Endothelial cell of umbilical vein (primary cell): Measurements from ENCODE around the gene PRRC2A. TPM values are rescaled to one million over a fixed set of nuclear protein-coding genes. Genes with fewer than 3 reads are reported as not detected.

Experiments
- Bru-seq: library from RNA; stranded (reverse); fragments of 400-500 nt; gene quantifications from one replicate; lab custom pipeline; 2021; lab: Mats Ljungman, UMichigan
- BruChase-seq, 2 experiments: library from RNA; stranded (reverse); fragments of 400-500 nt; gene quantifications; one replicate each; lab custom pipeline; 2021; lab: Mats Ljungman, UMichigan
- BruUV-seq: library from RNA; stranded (reverse); fragments of 400-500 nt; replicated peaks from 2 replicates; lab custom pipeline; 2021; lab: Mats Ljungman, UMichigan
- CTCF ChIA-PET: fragments of 300-600, 350-600 bp; sonication (Branson Sonifier 250); formaldehyde crosslinking; loops from one replicate; lab custom pipeline; 2021; ENCODE audit warnings: antibody characterized with exemption, inconsistent platforms; lab: Charles Lee
- POLR2A ChIA-PET: fragments of 300-600, 350-600 bp; sonication (Branson Sonifier 250); formaldehyde crosslinking; loops from one replicate; lab custom pipeline; 2021; ENCODE audit warnings: antibody characterized with exemption, inconsistent platforms; lab: Charles Lee
- DNase-seq: peaks from one replicate; pipeline ENCODE4 v3.0.0-alpha.2; 2011; ENCODE audit warnings: low read depth, low spot score
- FAIRE-seq: peaks from 2 replicates; lab custom pipeline; 2011; peaks lifted over from hg19 to GRCh38; lab: Jason Lieb, UNC
- H2AFZ ChIP-seq: 2 replicates; pipeline ENCODE4 v1.6.0; 2012; ENCODE audit warnings: low read depth, low read length, control low read depth, inconsistent platforms
- H3K27ac ChIP-seq: 2 replicates; pipeline ENCODE4 v1.5.1; 2011; ENCODE audit warnings: low read depth, mild to moderate bottlenecking, control low read depth, low read length, moderate library complexity; ENCODE audit not compliant: insufficient read depth
- H3K27me3 ChIP-seq, 2 experiments: 2 replicates each; pipeline versions ENCODE4 v1.6.0 to v1.6.1; 2011; ENCODE audit warnings: low read length in 2 of 2, mixed read lengths in 1 of 2; ENCODE audit not compliant: control insufficient read depth in 2 of 2, insufficient read depth in 2 of 2
- H3K36me3 ChIP-seq, 2 experiments: 2 replicates in 1 of 2; 3 replicates in 1 of 2; pipeline ENCODE4 v1.5.1; 2011; ENCODE audit warnings: low read length in 2 of 2, mild to moderate bottlenecking in 1 of 2, moderate library complexity in 1 of 2; ENCODE audit not compliant: control insufficient read depth in 2 of 2, insufficient read depth in 2 of 2; ENCODE audit errors: extremely low read depth in 1 of 2
- H3K4me1 ChIP-seq: 3 replicates; pipeline ENCODE4 v1.5.1; 2011; ENCODE audit warnings: mild to moderate bottlenecking, low read length; ENCODE audit not compliant: control insufficient read depth, insufficient read depth; ENCODE audit errors: extremely low read depth
- H3K4me2 ChIP-seq: 2 replicates; pipeline ENCODE4 v1.6.1; 2011; ENCODE audit warnings: low read length, control low read depth, mixed read lengths; ENCODE audit not compliant: insufficient read depth
- H3K4me3 ChIP-seq, 3 experiments: fragments of 200-600 bp in 1 of 3; sonication (generic), shearing (Covaris generic) in 1 of 3; replicated peaks in 1 of 3; 2 replicates each; pipeline ENCODE4 v1.5.1; 2011 to 2016; ENCODE audit warnings: control low read depth in 3 of 3, low read length in 3 of 3, mild to moderate bottlenecking in 2 of 3, inconsistent platforms in 1 of 3, low read depth in 1 of 3, moderate library complexity in 1 of 3; ENCODE audit not compliant: insufficient read depth in 1 of 3
- H3K79me2 ChIP-seq: 2 replicates; pipeline ENCODE4 v1.6.0; 2012; ENCODE audit warnings: low read length, inconsistent platforms; ENCODE audit not compliant: control insufficient read depth, insufficient read depth
- H3K9ac ChIP-seq: replicated peaks from 2 replicates; pipeline ENCODE3; 2011; ENCODE audit warnings: low read length, control low read depth; ENCODE audit not compliant: insufficient read depth; ENCODE audit errors: extremely low read depth
- H3K9me1 ChIP-seq: replicated peaks from 3 replicates; pipeline ENCODE4 v1.6.0; 2011; ENCODE audit warnings: mild to moderate bottlenecking, low read length; ENCODE audit not compliant: control insufficient read depth, insufficient read depth; ENCODE audit errors: extremely low read depth
- H3K9me3 ChIP-seq: replicated peaks from 2 replicates; pipeline ENCODE4 v1.5.1; 2012; ENCODE audit warnings: low read length, inconsistent platforms; ENCODE audit not compliant: control insufficient read depth, insufficient read depth
- H4K20me1 ChIP-seq: replicated peaks from 2 replicates; pipeline ENCODE3; 2011; ENCODE audit warnings: mild to moderate bottlenecking, low read length; ENCODE audit not compliant: control insufficient read depth, insufficient read depth; ENCODE audit errors: extremely low read depth
- EZH2 ChIP-seq: IDR thresholded peaks from 2 replicates; pipeline ENCODE4 v1.6.1; 2012; ENCODE audit warnings: borderline replicate concordance, low read depth, mild to moderate bottlenecking, moderate library complexity, low read length, inconsistent platforms; ENCODE audit not compliant: severe bottlenecking
- FOS ChIP-seq: IDR thresholded peaks from 2 replicates; pipeline ENCODE4 v1.6.1; 2011; ENCODE audit warnings: mild to moderate bottlenecking, low read length, moderate library complexity, borderline replicate concordance; ENCODE audit not compliant: insufficient read depth
- GATA2 ChIP-seq: IDR thresholded peaks from 2 replicates; pipeline ENCODE4 v1.7.0; 2011; ENCODE audit warnings: low read depth, mild to moderate bottlenecking, moderate library complexity, mixed read lengths, low read length; ENCODE audit not compliant: insufficient read length, insufficient read depth
- MYC ChIP-seq: IDR thresholded peaks from one replicate; pipeline ENCODE4 v1.6.1; 2011; ENCODE audit warnings: mild to moderate bottlenecking, low read depth, low read length
- POLR2A ChIP-seq: IDR thresholded peaks from 2 replicates; pipeline ENCODE4 v1.6.1; 2012; ENCODE audit warnings: low read depth, mild to moderate bottlenecking, control low read depth, low read length
- POLR2AphosphoS5 ChIP-seq: IDR thresholded peaks from 2 replicates; pipeline ENCODE4 v1.6.1; 2012; ENCODE audit warnings: low read depth, mild to moderate bottlenecking, control low read depth, low read length, moderate library complexity; ENCODE audit not compliant: insufficient read depth
- dilution Hi-C: fragments of 300-500 bp; cut with MboI; formaldehyde crosslinking; loops from one replicate; pipeline ENCODE4 v1.15.0; 2019; ENCODE audit warnings: low sequenced_read_pairs; ENCODE audit not compliant: extremely low pct_ligation_motif_present
- intact Hi-C: fragments of 100-400 bp; cut with micrococcal nuclease; formaldehyde crosslinking; loops from one replicate; pipeline ENCODE4 v1.10.0; 2022
- long read RNA-seq: library from polyadenylated mRNA; stranded (forward); transcript quantifications from one replicate; pipeline ENCODE4 v2.0.0, GENCODE V29; 2021
- polyA minus RNA-seq, 3 experiments: library from RNA; depleted of rRNA, polyadenylated mRNA; stranded (reverse); fragments of >200 nt; gene quantifications; 1 replicate in 1 of 3; 2 replicates in 2 of 3; pipeline ENCODE4 v1.2.3, GENCODE V29; 2011
- polyA plus RNA-seq, 4 experiments: library from polyadenylated mRNA; depleted of rRNA in 3 of 4; stranded (reverse) in 3 of 4; unstranded in 1 of 4; fragments of >200 nt; gene quantifications; 2 replicates each; pipeline versions ENCODE4 v1.2.1 to v1.2.3, GENCODE V29; 2011 to 2012; ENCODE audit warnings: missing spikeins in 1 of 4
- total RNA-seq: library from RNA; stranded (reverse); gene quantifications from 2 replicates; pipeline ENCODE4 v1.2.3, GENCODE V29; 2021
- TF ChIP-seq, protein P1 (sequence below), 2 donors: IDR thresholded peaks; 1 replicate in 1 of 2; 2 replicates in 1 of 2; pipeline ENCODE4 v1.5.1; 2011; ENCODE audit warnings: low read length in 2 of 2, mild to moderate bottlenecking in 2 of 2, moderate library complexity in 2 of 2, control low read depth in 1 of 2, inconsistent platforms in 1 of 2, low read depth in 1 of 2; ENCODE audit not compliant: insufficient read depth in 1 of 2; ENCODE audit errors: extremely low read depth in 1 of 2
- TF ChIP-seq, protein P2 (sequence below): IDR thresholded peaks from 2 replicates; pipeline ENCODE4 v1.6.1; 2011; ENCODE audit not compliant: insufficient read depth, insufficient read length

Gene PRRC2A
- 218 and 229 TPM in 2 replicates for total RNA-seq
- 88.4 and 114 TPM in 2 replicates for polyA plus RNA-seq
- 57.9 and 74.0 TPM in 2 replicates for polyA plus RNA-seq (2011; cell fraction: cytosol; rRNA removed)
- polyA plus RNA-seq (2011; cell fraction: nucleus; rRNA removed), result 222 and 256 TPM in 2 replicates
- polyA plus RNA-seq (2012), result 99.1 and 101 TPM in 2 replicates
- polyA minus RNA-seq, result 67.4 and 76.1 TPM in 2 replicates
- 53.4 TPM for polyA minus RNA-seq (2011; cell fraction: cytosol; rRNA and poly(A)+ RNA removed)
- polyA minus RNA-seq (2011; cell fraction: nucleus; rRNA and poly(A)+ RNA removed), result 112 and 122 TPM in 2 replicates
- percentile 91 among the genes with signal in this experiment for Bru-seq, nascent RNA
- BruChase-seq, experiment 1, labeled RNA remaining after a 6-hour chase, result percentile 99 among the genes with signal in this experiment
- percentile 97 among the genes with signal in this experiment for BruChase-seq, experiment 2, labeled RNA remaining after a 2-hour chase
- long read RNA-seq, full-length matches to known transcripts, result 5 of 56 reads
- long read RNA-seq, partial matches to known transcripts, result 45 of 56 reads
- long read RNA-seq, other reads (novel, unspliced or antisense), result 6 of 56 reads

DNA sequence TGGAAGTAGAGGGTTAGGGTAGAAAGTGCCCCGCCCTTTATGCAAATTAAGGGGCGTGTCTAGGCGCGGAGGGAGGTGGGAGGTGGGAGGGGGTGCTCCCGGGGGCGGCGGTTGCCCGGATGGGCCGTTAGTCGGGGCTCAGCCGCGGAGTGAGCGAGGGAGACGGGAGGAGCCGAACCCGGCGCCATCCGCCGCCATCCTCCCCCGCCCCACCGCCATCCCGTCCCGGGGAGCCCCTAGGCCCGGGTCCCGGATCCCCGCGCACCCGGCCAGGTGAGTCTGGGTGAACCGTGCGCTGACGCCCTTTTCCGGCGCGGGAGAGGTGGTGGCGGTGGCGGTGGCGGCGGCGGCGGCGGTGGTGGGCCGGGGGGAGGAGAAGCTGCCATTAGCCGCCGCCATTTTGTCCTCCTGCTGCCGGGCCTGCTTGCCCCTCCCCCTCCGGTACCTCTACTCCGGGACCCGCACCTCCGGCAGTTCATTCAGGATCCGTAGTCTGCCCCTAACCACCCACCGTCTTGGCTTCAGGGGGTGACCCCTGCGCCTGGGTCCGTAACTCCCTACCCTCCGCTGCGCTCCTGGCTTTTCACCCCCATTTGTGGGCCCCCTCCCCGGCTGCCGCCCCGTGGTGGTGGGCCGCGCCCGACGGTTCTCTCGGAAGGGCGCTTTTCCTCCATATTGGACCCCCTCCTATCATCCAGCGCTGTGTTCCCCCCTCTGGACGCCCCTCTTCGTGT, at the start of gene PRRC2A:
PRRC2A (plus strand) TSS at position 130 of the 734 bp plus-strand sequence. CDS start 2,075 bp downstream, outside the sequence.
- peak within 1 kb of the TSS; percentile 92 for H3K4me2 ChIP-seq
- peak within 1 kb of the TSS; percentile 99 for H3K9ac ChIP-seq
- H3K27me3 ChIP-seq, result no peaks in the 10 kb centered on the region
- H4K20me1 ChIP-seq, result no peaks in the 10 kb centered on the region
- intact Hi-C loops, result loop anchor here (1.0 to 5.0 kb wide), 10 partner anchors 32 to 243 kb away; partner anchors contain the start of genes ABHD16A, BAG6, DDX39B and HSPA1B
- H2AFZ ChIP-seq, result peak within 1 kb of the TSS; percentile 65
- POLR2A ChIA-PET, result interaction anchor here (1.1 to 2.2 kb wide), 4 partner anchors 13 to 78 kb away, joined by 3 to 4 read pairs (median 3); partner anchors contain the start of gene C6orf47
- FAIRE-seq (peak; percentile 38), DNase-seq (no peak)
- no peak for TF ChIP-seq FOS
- TF ChIP-seq GATA2, result no peak
- TF ChIP-seq, protein P1, sequence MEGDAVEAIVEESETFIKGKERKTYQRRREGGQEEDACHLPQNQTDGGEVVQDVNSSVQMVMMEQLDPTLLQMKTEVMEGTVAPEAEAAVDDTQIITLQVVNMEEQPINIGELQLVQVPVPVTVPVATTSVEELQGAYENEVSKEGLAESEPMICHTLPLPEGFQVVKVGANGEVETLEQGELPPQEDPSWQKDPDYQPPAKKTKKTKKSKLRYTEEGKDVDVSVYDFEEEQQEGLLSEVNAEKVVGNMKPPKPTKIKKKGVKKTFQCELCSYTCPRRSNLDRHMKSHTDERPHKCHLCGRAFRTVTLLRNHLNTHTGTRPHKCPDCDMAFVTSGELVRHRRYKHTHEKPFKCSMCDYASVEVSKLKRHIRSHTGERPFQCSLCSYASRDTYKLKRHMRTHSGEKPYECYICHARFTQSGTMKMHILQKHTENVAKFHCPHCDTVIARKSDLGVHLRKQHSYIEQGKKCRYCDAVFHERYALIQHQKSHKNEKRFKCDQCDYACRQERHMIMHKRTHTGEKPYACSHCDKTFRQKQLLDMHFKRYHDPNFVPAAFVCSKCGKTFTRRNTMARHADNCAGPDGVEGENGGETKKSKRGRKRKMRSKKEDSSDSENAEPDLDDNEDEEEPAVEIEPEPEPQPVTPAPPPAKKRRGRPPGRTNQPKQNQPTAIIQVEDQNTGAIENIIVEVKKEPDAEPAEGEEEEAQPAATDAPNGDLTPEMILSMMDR (IDR thresholded peaks at IDR 0.05; ENCODE audit: extremely low read depth in 1 of 2, insufficient read depth in 1 of 2, low read depth in 1 of 2, low read length in 2 of 2), result no peak
- TF ChIP-seq POLR2A, result peak; percentile 86
- TF ChIP-seq, protein P2, sequence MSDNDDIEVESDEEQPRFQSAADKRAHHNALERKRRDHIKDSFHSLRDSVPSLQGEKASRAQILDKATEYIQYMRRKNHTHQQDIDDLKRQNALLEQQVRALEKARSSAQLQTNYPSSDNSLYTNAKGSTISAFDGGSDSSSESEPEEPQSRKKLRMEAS, result no peak
- TF ChIP-seq EZH2, result no peak
- peak; percentile 78 for TF ChIP-seq POLR2AphosphoS5
- peak; percentile 32 for TF ChIP-seq MYC
- peak within 1 kb of the TSS; percentile 80 to 99 (median 95) for H3K4me3 ChIP-seq
- no peaks in the 10 kb centered on the region for H3K9me1 ChIP-seq
- peaks cover 15 to 21% of the 10 kb centered on the region in 2 experiments for H3K36me3 ChIP-seq
- dilution Hi-C loops, result no loop called here
- H3K9me3 ChIP-seq, result no peaks in the 10 kb centered on the region
- H3K79me2 ChIP-seq, result peaks cover 48% of the 10 kb centered on the region
- CTCF ChIA-PET, result interaction anchor here (0.9 to 3.9 kb wide), 4 partner anchors 19 to 70 kb away, joined by 3 to 18 read pairs (median 4); partner anchors contain the start of gene BAG6
- no TSS peak for BruUV-seq
- peaks cover 13% of the 10 kb centered on the region for H3K4me1 ChIP-seq
- peak within 1 kb of the TSS; percentile 95 for H3K27ac ChIP-seq
